Muscle layer of colon (tissue), 2 donors: Measurements from ENCODE around the gene NUDT15.
"Not testable (repeated sequence)": the region's sequence is repeated elsewhere in the genome, so short reads cannot be mapped to it uniquely, and the experiment has no call there.

Experiments
- H3K27ac ChIP-seq: one replicate; pipeline ENCODE4 v1.7.0; 2013; ENCODE audit warnings: low read depth, mild to moderate bottlenecking, low read length, moderate library complexity
- H3K27me3 ChIP-seq, 2 donors: one replicate each; pipeline ENCODE4 v1.7.0; 2013; ENCODE audit warnings: low read length in 2 of 2, mild to moderate bottlenecking in 2 of 2; ENCODE audit not compliant: insufficient read depth in 2 of 2, control insufficient read depth in 1 of 2
- H3K36me3 ChIP-seq: one replicate; pipeline ENCODE4 v1.7.0; 2013; ENCODE audit warnings: mild to moderate bottlenecking, low read length; ENCODE audit not compliant: insufficient read depth
- H3K4me1 ChIP-seq: one replicate; pipeline ENCODE4 v1.7.0; 2013; ENCODE audit warnings: mild to moderate bottlenecking, low read length; ENCODE audit not compliant: insufficient read depth
- H3K4me3 ChIP-seq, 2 donors: one replicate each; pipeline ENCODE4 v1.7.0; 2013; ENCODE audit warnings: low read length in 2 of 2, low read depth in 1 of 2, mild to moderate bottlenecking in 1 of 2, moderate library complexity in 1 of 2
- H3K9ac ChIP-seq: one replicate; pipeline ENCODE4 v1.7.0; 2013; ENCODE audit warnings: low read length
- H3K9me3 ChIP-seq: one replicate; pipeline ENCODE4 v1.7.0; 2013; ENCODE audit warnings: mild to moderate bottlenecking, low read length
- donor health status: abdominal sarcoma.
- donor health status: Adenocarcinoma of cecum.

Gene NUDT15

DNA sequence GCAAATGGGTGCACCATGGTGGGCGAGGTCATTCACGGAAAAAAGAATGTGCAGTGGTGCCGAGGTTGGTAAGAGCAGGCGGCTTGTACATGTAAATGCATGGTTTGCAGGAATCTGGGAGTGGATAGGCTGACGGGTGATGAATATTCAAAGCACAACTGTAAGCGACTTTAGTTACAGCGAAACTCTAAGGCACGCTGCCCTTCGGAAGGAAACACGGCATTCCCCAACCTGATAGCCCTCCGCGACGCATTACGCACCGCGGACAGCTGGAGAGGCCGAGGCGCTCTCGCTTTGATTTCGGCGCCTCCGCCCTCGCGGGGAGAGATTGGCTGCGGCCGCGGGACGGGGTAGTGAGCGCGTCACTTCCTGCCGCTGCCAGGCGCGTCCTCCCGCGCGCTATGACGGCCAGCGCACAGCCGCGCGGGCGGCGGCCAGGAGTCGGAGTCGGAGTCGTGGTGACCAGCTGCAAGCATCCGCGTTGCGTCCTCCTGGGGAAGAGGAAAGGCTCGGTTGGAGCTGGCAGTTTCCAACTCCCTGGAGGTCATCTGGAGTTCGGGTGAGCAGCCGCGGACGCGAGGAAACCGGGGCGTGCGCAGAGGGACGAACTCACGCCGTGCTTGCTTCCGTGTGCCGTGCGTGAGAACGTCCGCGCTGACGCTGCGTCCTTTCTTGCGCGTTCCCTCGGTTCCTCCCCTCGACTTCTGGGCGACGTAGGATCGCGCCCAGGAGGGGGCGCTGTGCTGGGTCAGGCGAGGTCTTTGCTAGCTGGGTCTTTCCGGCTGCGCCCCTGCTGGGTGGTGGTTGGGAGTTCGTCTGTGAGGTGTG is at the start of gene NUDT15:
NUDT15 (plus strand) TSS at position 381 of the 828 bp plus-strand sequence; CDS start at position 402, 21 bp downstream.
- Histone ChIP-seq H3K36me3 (peaks cover 6% of the 10 kb centered on the region), H3K9me3 (no peaks in the 10 kb centered on the region), H3K4me3 (peak within 1 kb of the TSS; percentile 18 to 97), H3K4me1 (peaks cover 15% of the 10 kb centered on the region), H3K27ac (peak within 1 kb of the TSS; percentile 95), H3K9ac (peak within 1 kb of the TSS; percentile 46), H3K27me3 (no peaks in the 10 kb centered on the region)

DNA sequence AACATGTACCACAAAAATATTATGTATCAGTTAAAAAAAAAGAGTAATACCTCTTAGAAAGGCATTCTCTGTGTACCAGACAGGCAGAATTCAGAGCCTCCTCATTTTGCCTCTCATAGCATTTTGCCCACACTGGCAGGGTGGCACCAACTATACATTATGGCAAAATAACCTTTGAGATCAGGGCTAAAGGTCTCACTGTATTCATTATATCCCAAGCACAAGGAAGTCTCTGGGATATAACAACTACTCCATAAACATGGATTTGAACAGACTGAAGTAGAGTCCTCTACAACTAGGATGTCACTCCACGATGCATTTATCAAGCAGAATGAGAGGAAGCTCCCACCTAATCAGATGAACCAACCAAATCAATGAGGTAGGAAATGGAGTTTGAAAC is 47.1 kb upstream of the NUDT15 start:
- H3K27me3 ChIP-seq: no peaks in the 10 kb centered on the region
- peaks cover 28% of the 10 kb centered on the region for H3K36me3 ChIP-seq
- no peaks in the 10 kb centered on the region for H3K9me3 ChIP-seq
- H3K27ac ChIP-seq: no peak overlapping the region
- H3K9ac ChIP-seq: no peak overlapping the region
- H3K4me3 ChIP-seq: no peak overlapping the region
- H3K4me1 ChIP-seq: no peaks in the 10 kb centered on the region

DNA sequence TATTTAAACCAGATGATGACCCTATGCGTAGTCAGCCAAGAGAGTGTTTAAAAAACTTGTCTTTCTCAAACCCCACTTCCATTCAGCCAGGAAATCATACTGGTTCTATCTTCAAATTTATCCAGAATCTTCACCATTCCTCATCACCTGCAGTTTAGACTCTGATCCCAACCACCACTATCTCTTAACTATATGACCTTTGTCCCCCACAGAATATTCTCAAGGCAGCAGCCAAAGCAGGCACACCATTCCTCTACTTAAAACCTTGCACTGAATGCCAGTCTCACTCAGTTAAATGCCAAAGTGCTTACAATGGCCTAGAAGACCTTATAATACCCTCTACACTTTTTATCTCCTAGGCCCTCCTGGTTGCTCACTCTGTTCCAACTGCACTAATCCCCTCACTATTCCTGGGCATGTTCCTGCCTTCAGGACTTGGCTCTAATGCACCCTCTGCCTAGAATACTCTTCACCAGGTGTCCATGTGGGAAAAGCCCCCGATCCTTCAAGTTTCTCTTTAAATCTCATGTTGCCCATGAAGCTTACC is 46.5 kb upstream of the NUDT15 start:
- H3K9ac ChIP-seq: no peak overlapping the region
- peaks cover 25% of the 10 kb centered on the region for H3K36me3 ChIP-seq
- no peaks in the 10 kb centered on the region for H3K27me3 ChIP-seq
- no peaks in the 10 kb centered on the region for H3K9me3 ChIP-seq
- H3K4me3 ChIP-seq: no peak overlapping the region
- H3K27ac ChIP-seq: no peak overlapping the region
- no peaks in the 10 kb centered on the region for H3K4me1 ChIP-seq

DNA sequence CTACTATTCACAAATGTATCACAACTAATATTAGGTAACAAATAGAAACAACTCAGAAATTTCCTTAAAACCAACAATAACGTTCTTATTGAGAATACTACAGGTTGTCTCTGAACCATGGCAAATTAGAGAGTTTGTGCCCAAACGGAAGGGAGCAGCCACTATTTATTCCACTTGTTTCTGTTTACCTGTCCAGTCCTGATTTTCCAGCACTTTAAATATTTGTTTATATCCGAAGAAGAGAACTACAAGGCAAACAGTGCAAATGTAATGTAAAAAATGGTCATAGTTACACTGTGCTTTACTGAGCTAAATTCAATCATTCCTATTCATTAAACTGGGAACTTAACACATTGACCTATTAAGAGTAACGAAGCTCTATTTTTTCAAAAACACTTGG is 45.7 kb upstream of the NUDT15 start:
- Histone ChIP-seq H3K4me1 (no peaks in the 10 kb centered on the region), H3K36me3 (peaks cover 18% of the 10 kb centered on the region), H3K9me3 (no peaks in the 10 kb centered on the region), H3K9ac (no peak overlapping the region), H3K27me3 (no peaks in the 10 kb centered on the region), H3K27ac (no peak overlapping the region), H3K4me3 (no peak overlapping the region)

DNA sequence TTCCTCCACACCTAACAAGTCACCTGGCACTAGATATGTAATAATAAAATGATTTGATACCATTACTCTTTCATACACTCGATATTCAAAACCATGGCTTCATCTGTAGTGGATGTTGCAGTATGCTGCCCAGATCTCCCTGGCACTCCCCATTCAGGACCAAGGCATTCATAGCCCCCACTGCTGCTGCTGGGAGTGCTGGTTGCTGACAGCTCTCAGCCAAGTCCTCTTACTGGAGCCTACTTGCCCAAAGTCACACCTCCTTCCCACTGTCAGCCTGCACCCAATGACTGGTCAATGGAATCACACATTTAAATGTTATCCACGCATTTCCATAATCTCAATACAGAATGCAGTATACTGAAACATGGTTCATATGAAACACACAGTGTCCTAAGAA is 40.1 kb upstream of the NUDT15 start:
- H3K9me3 ChIP-seq: no peaks in the 10 kb centered on the region
- no peak overlapping the region for H3K27ac ChIP-seq
- H3K4me3 ChIP-seq: no peak overlapping the region
- H3K36me3 ChIP-seq: peaks cover 5% of the 10 kb centered on the region
- H3K4me1 ChIP-seq: peaks cover 12% of the 10 kb centered on the region
- H3K9ac ChIP-seq: no peak overlapping the region
- no peaks in the 10 kb centered on the region for H3K27me3 ChIP-seq

- Histone ChIP-seq H3K27me3 (no peaks in the 10 kb centered on the region), H3K27ac (no peak overlapping the region), H3K9me3 (no peaks in the 10 kb centered on the region), H3K36me3 (no peaks in the 10 kb centered on the region), H3K4me3 (peak overlapping the region; percentile 90 to 96), H3K9ac (peak overlapping the region; percentile 81), H3K4me1 (peaks cover 12% of the 10 kb centered on the region)
These were observed 37.6 kb upstream of the NUDT15 start for GRCh38 chr13:47999973-48000372.

DNA sequence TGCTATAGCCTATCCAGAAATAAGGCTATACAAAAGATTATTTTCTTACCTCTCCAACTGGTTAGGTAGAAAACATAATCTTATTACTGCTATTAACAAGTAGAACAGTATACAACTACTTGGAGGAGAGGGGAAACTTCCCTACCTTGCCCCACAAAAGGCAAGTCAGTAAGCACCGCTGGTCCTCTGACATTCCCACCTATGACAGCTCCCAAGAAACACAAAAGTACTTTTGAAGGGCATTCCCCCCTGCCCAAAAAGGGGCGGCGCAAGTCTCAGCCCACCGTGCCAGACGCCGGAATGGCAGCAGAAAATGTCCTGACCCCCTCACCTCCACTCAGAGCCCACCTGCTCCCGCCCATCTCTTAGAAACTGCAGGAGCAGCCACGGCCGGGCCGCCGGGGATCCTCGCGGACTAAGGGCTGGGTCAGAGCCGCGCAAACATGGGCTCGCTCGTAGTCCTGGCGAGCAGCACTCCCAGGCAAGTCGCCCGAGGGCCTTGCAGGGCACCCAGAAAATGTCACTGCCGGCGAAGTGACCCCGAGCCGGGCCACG is 36.9 kb upstream of the NUDT15 start:
- Histone ChIP-seq H3K9me3 (no peaks in the 10 kb centered on the region), H3K27ac (peak overlapping the region; percentile 91), H3K4me1 (peaks cover 12% of the 10 kb centered on the region), H3K27me3 (no peaks in the 10 kb centered on the region), H3K36me3 (no peaks in the 10 kb centered on the region), H3K9ac (peak overlapping the region; percentile 81), H3K4me3 (peak overlapping the region; percentile 90 to 96)

- Histone ChIP-seq H3K9me3 (no peaks in the 10 kb centered on the region), H3K36me3 (no peaks in the 10 kb centered on the region), H3K4me1 (peaks cover 12% of the 10 kb centered on the region), H3K27ac (peak within 1 kb of the TSS; percentile 91), H3K27me3 (no peaks in the 10 kb centered on the region), H3K9ac (peak within 1 kb of the TSS; percentile 81), H3K4me3 (peak within 1 kb of the TSS; percentile 90 to 96)
These were observed 36.2 kb upstream of the NUDT15 start, which contains the start of gene SUCLA2 for GRCh38 chr13:48001114-48001881. Gene SUCLA2, minus strand, starts transcription at chr13:48001273. Its CDS starts 4 bp downstream, at chr13:48001269.

GRCh38 chr13:48001999-48002398 is 35.5 kb upstream of the NUDT15 start:
- H3K9me3 ChIP-seq, H3K9ac ChIP-seq, H3K27me3 ChIP-seq, H3K27ac ChIP-seq, H3K36me3 ChIP-seq: not testable (repeated sequence)
- peaks cover 12% of the 10 kb centered on the region for H3K4me1 ChIP-seq
- H3K4me3 ChIP-seq: peak overlapping the region in 1 of 2 donors; percentile 90

DNA sequence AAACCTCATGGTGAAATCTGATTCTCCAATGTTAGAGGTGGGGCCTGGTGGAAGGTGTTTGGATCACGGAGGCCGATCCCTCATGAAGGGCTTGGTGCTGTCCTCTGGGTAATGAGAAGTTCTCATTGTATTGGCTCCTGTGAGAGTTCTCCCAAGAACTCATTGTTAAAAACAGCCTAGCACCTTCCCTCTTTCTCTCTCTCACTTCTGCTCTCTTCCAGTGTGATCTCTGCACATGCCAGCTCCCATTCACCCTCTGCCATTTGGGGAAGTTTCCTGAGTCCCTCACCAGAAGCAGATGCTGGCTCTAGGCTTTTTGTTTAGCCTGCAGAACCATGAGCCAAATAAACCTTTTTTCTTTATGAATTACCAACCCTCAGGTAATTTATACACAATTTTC is 33.3 kb upstream of the NUDT15 start:
- Histone ChIP-seq H3K4me3 (no peak overlapping the region), H3K9me3 (no peaks in the 10 kb centered on the region), H3K4me1 (peaks cover 8% of the 10 kb centered on the region), H3K36me3 (no peaks in the 10 kb centered on the region), H3K27me3 (no peaks in the 10 kb centered on the region), H3K9ac (no peak overlapping the region), H3K27ac (no peak overlapping the region)

DNA sequence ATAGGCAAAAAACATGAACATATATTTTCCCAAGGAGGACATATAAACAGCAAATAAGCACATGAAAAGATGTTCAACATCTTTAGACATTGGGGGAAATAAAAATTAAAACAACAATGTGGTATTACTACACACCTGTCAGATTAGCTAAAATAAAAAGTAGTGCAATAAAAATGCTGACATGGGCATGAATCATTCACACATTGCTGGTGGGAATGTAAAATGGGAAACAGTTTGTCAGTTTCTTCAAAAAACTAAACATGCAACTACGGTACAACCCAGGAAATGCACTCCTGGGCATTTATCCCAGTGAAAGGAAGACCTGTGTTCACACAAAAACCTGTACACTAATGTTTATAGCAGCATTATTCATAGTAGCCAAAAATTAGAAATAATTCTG is 31.1 kb upstream of the NUDT15 start:
- no peak overlapping the region for H3K4me3 ChIP-seq
- H3K9me3 ChIP-seq: no peaks in the 10 kb centered on the region
- H3K9ac ChIP-seq: no peak overlapping the region
- peaks cover 7% of the 10 kb centered on the region for H3K4me1 ChIP-seq
- no peaks in the 10 kb centered on the region for H3K36me3 ChIP-seq
- H3K27ac ChIP-seq: no peak overlapping the region
- no peaks in the 10 kb centered on the region for H3K27me3 ChIP-seq
